SK-N-SH treated with all-trans-retinoic acid at 6 μM for 48 hours (cell line): Measurements from ENCODE around the gene SLC6A8.

ENCODE experiments used
- ARNTL ChIP-seq: fragments of 450-650 bp; formaldehyde crosslinking; IDR thresholded peaks from 2 replicates; pipeline ENCODE4 v1.5.0; 2020; ENCODE audit warnings: low read depth, mild to moderate bottlenecking, moderate library complexity, borderline replicate concordance
- CSDC2 ChIP-seq: fragments of 250-450 bp; sonication (Bioruptor Pico); IDR thresholded peaks from 2 replicates; pipeline ENCODE4 v1.5.0; 2020; ENCODE audit warnings: mild to moderate bottlenecking, moderate library complexity
- ESRRG ChIP-seq: fragments of 250-450 bp; sonication (Bioruptor Pico); IDR thresholded peaks from 2 replicates; pipeline ENCODE4 v1.6.1; 2021; ENCODE audit warnings: mild to moderate bottlenecking
- GLIS3 ChIP-seq: fragments of 250-450 bp; sonication (Bioruptor Pico); IDR thresholded peaks from 2 replicates; pipeline ENCODE4 v1.5.0; 2020; ENCODE audit warnings: mild to moderate bottlenecking, moderate library complexity
- ISL1 ChIP-seq: fragments of 250-450 bp; sonication (Bioruptor Pico); IDR thresholded peaks from 2 replicates; pipeline ENCODE4 v2.1.2; 2022; ENCODE audit warnings: mild to moderate bottlenecking, moderate library complexity
- RARB ChIP-seq: fragments of 250-450 bp; sonication (Bioruptor Pico); IDR thresholded peaks from 2 replicates; pipeline ENCODE4 v1.8.0; 2021; ENCODE audit warnings: mild to moderate bottlenecking, moderate library complexity
- ZC3H10 ChIP-seq: fragments of 250-450 bp; sonication (Bioruptor Pico); IDR thresholded peaks from 2 replicates; pipeline ENCODE4 v1.5.1; 2021; ENCODE audit warnings: mild to moderate bottlenecking, moderate library complexity
- ZFP3 ChIP-seq: fragments of 250-450 bp; sonication (Bioruptor Pico); IDR thresholded peaks from 2 replicates; pipeline ENCODE4 v1.5.0; 2020; ENCODE audit warnings: mild to moderate bottlenecking, moderate library complexity
- ZFP30 ChIP-seq: fragments of 450-650 bp; formaldehyde crosslinking; IDR thresholded peaks from 2 replicates; pipeline ENCODE4 v1.5.0; 2022; ENCODE audit warnings: mild to moderate bottlenecking, moderate library complexity
- ZNF565 ChIP-seq: fragments of 450-650 bp; formaldehyde crosslinking; conservative IDR thresholded peaks from 2 replicates; pipeline ENCODE4 v1.5.0; 2020; ENCODE audit warnings: low read depth, mild to moderate bottlenecking, moderate library complexity
- TF ChIP-seq, protein P1 (sequence below): fragments of 250-450 bp; sonication (Bioruptor Pico); IDR thresholded peaks from 2 replicates; pipeline ENCODE4 v1.5.1; 2020; ENCODE audit warnings: low read depth, mild to moderate bottlenecking, moderate library complexity
- TF ChIP-seq, protein P2 (sequence below): fragments of 250-450 bp; sonication (Bioruptor Pico); IDR thresholded peaks from 2 replicates; pipeline ENCODE4 v1.8.0; 2021; ENCODE audit warnings: low read depth, mild to moderate bottlenecking, moderate library complexity, borderline replicate concordance
- TF ChIP-seq, protein P3 (sequence below): fragments of 250-450 bp; sonication (Bioruptor Pico); IDR thresholded peaks from 2 replicates; pipeline ENCODE4 v1.8.0; 2020; ENCODE audit warnings: mild to moderate bottlenecking, moderate library complexity, borderline replicate concordance
- TF ChIP-seq, protein P4 (sequence below): fragments of 250-450 bp; sonication (Bioruptor Pico); IDR thresholded peaks from 2 replicates; pipeline ENCODE4 v1.5.1; 2021; ENCODE audit warnings: mild to moderate bottlenecking, moderate library complexity

DNA sequence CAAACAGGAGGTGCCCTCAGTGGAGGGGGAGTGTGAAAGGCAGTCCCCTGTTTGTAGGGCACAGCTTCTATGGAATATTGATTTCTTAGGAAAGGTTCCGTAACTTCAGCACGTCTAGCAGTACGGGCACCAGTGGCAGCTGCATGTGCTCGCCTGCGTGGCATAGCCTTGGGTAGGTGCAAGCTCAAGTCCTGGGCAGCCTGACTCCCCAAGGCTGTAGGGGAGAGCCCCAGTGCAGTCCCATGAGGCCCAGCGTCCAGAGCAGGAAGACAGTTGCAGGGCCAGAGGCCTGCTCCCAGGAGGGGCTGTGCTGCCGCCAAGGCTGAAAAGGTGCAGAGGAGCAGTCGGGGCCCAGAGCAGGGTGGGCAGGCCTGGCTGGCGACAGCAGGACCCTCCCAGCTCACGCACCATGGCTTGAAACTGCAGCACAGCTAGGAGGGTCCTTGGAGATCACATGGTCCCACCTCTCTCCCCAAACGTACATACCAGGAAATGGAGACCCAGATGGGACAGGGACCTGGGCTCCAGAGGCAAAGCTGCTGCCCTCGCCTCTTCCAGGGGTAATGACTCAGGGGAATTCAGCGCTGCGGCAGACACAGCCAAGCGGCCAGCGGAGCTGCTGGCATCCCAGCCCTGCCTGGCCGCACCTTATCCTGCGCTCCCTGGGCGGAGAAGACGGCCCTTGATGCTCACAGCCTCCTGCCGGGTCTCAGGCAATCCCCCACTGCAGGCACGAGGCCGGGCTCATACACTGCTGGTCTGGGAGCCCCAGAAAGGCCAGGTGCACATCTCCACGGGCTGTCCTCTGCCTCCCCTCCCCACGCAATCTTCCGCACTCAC is 46.8 kb upstream of the SLC6A8 start:
- TF ChIP-seq, protein P1, sequence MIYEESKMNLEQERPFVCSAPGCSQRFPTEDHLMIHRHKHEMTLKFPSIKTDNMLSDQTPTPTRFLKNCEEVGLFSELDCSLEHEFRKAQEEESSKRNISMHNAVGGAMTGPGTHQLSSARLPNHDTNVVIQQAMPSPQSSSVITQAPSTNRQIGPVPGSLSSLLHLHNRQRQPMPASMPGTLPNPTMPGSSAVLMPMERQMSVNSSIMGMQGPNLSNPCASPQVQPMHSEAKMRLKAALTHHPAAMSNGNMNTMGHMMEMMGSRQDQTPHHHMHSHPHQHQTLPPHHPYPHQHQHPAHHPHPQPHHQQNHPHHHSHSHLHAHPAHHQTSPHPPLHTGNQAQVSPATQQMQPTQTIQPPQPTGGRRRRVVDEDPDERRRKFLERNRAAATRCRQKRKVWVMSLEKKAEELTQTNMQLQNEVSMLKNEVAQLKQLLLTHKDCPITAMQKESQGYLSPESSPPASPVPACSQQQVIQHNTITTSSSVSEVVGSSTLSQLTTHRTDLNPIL = no peak
- TF ChIP-seq ZNF565 (CRISPR knock-in tag) (no peak), GLIS3 (CRISPR knock-in tag) (no peak), CSDC2 (CRISPR knock-in tag) (no peak), ZFP3 (no peak), ZFP30 (CRISPR knock-in tag) (no peak), ARNTL (CRISPR knock-in tag) (no peak), ISL1 (CRISPR knock-in tag) (no peak), RARB (CRISPR knock-in tag) (no peak), ESRRG (no peak), ZC3H10 (CRISPR knock-in tag) (no peak)
- TF ChIP-seq, protein P2, sequence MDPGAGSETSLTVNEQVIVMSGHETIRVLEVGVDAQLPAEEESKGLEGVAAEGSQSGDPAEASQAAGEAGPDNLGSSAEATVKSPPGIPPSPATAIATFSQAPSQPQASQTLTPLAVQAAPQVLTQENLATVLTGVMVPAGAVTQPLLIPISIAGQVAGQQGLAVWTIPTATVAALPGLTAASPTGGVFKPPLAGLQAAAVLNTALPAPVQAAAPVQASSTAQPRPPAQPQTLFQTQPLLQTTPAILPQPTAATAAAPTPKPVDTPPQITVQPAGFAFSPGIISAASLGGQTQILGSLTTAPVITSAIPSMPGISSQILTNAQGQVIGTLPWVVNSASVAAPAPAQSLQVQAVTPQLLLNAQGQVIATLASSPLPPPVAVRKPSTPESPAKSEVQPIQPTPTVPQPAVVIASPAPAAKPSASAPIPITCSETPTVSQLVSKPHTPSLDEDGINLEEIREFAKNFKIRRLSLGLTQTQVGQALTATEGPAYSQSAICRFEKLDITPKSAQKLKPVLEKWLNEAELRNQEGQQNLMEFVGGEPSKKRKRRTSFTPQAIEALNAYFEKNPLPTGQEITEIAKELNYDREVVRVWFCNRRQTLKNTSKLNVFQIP (CRISPR knock-in tag) = no peak
- TF ChIP-seq, protein P3, sequence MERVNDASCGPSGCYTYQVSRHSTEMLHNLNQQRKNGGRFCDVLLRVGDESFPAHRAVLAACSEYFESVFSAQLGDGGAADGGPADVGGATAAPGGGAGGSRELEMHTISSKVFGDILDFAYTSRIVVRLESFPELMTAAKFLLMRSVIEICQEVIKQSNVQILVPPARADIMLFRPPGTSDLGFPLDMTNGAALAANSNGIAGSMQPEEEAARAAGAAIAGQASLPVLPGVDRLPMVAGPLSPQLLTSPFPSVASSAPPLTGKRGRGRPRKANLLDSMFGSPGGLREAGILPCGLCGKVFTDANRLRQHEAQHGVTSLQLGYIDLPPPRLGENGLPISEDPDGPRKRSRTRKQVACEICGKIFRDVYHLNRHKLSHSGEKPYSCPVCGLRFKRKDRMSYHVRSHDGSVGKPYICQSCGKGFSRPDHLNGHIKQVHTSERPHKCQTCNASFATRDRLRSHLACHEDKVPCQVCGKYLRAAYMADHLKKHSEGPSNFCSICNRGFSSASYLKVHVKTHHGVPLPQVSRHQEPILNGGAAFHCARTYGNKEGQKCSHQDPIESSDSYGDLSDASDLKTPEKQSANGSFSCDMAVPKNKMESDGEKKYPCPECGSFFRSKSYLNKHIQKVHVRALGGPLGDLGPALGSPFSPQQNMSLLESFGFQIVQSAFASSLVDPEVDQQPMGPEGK (CRISPR knock-in tag) = no peak
- TF ChIP-seq, protein P4, sequence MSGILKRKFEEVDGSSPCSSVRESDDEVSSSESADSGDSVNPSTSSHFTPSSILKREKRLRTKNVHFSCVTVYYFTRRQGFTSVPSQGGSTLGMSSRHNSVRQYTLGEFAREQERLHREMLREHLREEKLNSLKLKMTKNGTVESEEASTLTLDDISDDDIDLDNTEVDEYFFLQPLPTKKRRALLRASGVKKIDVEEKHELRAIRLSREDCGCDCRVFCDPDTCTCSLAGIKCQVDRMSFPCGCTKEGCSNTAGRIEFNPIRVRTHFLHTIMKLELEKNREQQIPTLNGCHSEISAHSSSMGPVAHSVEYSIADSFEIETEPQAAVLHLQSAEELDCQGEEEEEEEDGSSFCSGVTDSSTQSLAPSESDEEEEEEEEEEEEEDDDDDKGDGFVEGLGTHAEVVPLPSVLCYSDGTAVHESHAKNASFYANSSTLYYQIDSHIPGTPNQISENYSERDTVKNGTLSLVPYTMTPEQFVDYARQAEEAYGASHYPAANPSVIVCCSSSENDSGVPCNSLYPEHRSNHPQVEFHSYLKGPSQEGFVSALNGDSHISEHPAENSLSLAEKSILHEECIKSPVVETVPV (CRISPR knock-in tag) = no peak
